CMK (cell line): ENCODE data around the gene TMPRSS3.
"Not testable (repeated sequence)": the region's sequence is repeated elsewhere in the genome, so short reads cannot be mapped to it uniquely, and the experiment has no call there.

Source experiments
- DNase-seq: peaks from one replicate; pipeline ENCODE4 v3.0.0-alpha.2; 2010; ENCODE audit warnings: low read depth

TMPRSS3 gene

GRCh38 chr21:42427809-42428419, 32.1 kb upstream of the TMPRSS3 start:
- DNase-seq: no peak

- no peak for DNase-seq
These were observed 31.1 kb upstream of the TMPRSS3 start for GRCh38 chr21:42426876-42427480.

GRCh38 chr21:42426424-42426823, 30.6 kb upstream of the TMPRSS3 start:
- no peak for DNase-seq

- no peak for DNase-seq
These were observed 29.7 kb upstream of the TMPRSS3 start for GRCh38 chr21:42425591-42425990.

DNA sequence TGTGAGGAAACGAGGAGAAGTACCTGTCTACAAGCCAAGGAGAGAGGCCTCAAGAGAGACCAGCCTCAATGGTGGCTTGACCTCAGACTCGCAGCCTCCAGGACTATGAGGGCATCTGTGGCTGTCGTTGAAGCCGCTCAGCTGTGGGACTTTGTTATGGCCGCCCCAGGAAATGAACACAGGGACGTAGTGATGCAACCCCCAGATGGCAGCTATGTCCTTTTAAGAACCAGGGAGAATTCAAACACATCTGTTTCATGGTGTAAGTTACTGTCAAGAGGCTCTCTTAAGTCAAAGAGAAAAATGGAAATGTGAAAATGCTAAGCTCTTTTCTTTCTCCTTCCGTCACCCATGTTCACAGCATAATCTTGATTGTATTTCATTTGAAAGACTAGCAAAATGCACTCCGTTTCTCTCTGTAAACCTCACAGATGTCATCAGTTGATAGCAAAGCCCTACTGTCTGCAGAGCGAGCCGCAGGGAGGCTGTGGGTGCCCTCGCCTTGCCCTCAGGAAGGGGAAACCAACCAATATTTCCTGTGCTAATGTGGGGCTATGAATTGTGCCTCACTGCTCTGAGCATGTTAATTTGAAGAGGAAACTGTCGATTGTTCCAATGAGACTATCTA, 29.2 kb upstream of the TMPRSS3 start:
- DNase-seq: peak; percentile 56

DNA sequence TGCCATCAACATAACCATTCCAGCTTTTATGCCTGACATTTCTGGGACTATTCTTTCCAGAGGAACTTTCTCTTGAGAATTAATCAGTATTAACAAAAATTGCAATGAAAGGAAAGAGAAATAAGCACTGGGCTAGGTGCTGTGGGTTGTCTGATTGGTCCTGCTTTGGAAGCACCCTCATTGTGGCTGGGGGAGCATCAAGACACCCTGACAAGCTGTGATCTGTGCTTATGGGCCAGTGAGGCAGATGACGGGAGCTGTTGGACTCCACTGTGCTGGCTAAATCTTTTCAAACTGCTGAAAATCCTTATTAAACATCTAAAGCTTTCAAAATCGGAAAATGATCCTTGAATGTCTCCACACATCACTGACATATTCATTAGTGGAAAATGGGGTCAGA, 27.8 kb upstream of the TMPRSS3 start:
- DNase-seq: no peak

DNA sequence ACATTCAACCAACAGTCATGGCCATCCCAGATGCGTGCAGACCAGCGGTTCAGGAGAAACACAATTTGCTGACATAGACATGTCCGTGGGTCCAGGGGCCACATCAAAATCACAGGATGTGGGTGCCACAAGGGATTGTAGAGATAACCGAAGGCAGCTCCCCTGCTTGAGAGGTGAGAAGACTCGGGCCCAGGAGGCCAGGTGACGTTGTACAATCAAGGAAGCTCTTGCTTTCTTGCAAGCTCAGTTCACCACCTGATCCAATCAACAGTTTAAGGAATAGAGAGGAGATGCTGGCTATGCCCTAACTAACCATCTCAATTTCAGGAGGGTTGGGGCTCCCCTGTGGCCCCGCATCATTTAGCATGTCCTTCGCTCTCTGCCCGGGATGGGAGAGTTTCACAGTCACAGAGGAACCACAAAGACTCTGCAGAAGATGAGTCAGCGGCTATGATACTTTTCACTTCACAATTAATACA, 27.4 kb upstream of the TMPRSS3 start:
- no peak for DNase-seq

- DNase-seq: no peak
These were observed 25.4 kb upstream of the TMPRSS3 start for GRCh38 chr21:42421018-42421793.

- DNase-seq: no peak
These were observed 24.0 kb upstream of the TMPRSS3 start for GRCh38 chr21:42419845-42420244.

- DNase-seq: no peak
These were observed 23.0 kb upstream of the TMPRSS3 start for GRCh38 chr21:42418886-42419285.

- no peak for DNase-seq
These were observed 21.7 kb upstream of the TMPRSS3 start for GRCh38 chr21:42417533-42417932.

GRCh38 chr21:42414928-42415769, 19.3 kb upstream of the TMPRSS3 start:
- no peak for DNase-seq

DNA sequence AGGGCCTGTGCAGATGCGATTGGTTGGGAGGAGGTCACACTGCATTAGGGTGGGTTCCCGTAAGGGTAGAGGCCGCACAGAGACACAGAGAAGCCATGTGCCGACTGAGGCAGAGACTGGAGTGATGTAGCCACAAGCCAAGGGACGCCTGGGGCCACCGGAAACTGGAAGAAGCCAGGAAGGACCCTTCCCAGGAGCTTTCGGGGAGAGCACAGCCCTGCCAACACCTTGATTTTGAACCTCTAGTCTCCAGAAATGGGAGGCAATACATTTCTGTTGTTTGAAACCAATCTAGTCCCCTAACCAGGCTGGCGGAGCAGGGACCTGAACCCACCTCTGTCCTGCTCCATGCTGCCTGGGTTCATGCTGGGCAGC, 18.7 kb upstream of the TMPRSS3 start:
- DNase-seq: no peak

DNA sequence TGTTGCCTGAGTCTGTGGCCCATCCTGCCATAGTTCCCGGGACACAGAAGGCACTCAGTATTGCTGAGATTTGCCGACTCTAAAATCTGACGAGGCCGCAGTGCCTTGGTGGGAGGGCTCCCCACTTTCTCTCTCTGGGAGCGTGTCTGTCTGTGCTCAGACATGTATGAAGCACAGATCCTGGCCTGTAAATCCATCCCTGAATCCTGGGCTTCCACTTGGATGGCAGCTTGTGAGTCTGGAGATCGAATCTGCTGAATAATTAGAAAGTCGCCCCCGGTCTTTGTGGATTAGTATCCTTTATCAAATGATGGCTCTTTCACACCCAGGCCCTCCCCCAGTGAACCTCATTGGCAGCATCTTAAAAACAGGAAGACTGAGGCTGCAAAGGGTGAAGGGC, 18.2 kb upstream of the TMPRSS3 start:
- no peak for DNase-seq

DNA sequence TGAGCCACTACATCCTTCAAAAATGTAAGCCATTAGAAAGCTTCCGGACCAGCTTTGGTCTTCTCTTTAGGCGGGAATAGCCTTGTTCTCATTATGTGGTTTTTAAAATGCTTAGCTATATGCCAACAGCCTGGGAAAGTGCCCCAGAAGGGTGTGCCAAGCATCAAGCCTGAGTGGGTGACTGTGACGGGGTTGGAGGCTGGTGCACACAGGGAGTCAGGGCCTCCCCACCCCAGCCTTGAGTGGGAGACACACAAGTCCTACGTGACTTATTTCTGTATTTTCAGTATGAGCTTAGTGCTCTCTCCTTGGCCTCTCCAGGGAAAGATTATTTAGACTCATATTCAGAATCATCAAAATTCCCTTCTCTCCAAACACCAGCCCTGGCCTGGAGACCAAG, 17.6 kb upstream of the TMPRSS3 start:
- no peak for DNase-seq

GRCh38 chr21:42413093-42413492, 17.2 kb upstream of the TMPRSS3 start:
- no peak for DNase-seq

DNA sequence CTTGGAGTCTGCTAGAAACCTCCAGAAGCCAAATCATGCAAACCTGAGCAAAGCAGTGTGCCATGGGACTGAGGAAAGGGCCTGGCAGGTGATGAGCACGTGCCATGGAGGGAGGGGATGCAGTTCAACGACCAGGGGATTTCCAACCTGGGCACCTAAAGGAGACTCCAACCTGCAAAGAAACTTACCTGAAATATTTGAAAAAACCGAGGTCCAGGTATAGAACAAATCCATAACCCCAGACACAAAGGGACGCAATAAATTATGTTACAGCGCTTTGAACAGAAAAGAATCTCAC, 16.7 kb upstream of the TMPRSS3 start:
- no peak for DNase-seq

DNA sequence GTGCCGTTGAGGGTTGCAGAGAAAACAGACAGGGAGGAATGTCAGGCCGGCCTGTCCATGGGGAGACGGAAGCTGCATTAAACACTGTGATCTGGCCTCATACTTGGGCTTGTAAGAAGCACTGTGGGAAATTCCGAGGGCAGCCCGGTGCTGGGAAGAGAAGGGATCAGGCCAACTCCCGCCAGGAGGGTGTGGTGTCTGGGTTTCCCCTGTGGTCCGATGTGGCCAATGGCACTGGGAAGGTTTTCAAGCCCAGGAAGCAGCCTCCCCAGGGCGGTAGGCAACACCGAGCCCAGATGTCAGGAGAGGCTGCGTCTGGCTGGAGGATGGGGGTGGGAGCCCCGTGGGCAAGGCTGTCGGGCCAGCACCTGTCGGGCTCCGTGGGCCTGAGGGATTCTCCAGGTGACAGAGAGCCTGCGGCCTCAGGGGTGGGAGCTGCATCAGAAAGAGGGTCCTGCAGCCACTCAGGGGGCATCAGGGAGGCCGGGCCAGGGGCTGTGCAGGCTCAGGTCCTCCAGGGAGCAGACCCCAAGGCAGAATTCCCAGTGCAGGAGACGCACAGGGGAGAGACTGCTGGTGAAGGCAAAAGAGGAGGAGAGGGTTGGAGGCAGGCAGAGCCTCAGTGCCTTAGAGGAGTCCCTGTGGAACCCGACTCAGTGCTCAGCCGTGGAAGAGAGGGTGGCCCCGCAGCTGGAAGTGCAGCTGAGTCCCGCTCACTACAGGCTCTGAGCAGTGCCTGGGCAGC, 16.2 kb upstream of the TMPRSS3 start:
- no peak for DNase-seq

DNA sequence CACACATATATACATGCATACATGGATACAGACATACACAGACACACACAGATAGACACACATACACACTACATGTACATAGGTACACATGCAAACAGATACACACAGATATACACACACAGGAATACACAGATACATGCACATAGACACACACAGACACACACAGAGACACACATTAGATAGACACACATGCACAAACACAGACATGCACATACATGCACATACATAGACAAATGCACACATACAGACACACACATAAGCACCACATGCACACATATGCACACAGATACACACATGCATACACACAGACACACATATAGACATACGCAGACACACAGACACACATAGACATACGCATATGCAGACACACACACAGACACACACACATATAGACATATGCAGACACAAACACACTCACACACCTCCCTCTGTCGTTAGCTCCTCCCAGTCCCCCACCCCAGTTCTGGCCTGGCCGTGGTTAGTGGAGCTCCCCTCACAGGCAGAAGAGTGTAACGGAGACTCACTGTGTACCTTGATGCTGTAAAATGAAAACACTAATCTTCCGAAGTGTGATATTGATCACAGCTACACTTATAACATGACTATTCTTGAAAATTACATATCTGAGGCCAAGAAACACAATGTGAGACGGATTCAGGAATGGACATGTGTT, 15.5 kb upstream of the TMPRSS3 start:
- no peak for DNase-seq

GRCh38 chr21:42409366-42409765, 13.5 kb upstream of the TMPRSS3 start:
- no peak for DNase-seq

DNA sequence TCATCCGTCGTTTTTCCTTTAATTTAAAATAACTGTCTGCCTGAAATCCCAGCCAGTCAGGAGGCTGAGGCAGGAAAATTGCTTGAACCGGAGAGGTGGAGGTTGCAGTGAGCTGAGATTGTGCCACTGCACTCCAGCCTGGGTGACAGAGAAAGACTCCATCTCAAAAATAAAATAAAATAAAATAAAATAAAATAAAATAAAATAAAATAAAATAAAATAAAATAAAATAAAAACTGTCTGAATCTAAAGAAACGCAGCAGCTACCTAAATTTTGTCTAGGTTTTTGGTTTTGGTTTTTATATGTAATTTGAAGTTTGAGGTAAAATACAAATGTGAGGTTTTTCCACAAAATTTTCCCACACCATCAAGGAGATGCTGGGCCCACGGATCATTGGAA, 12.9 kb upstream of the TMPRSS3 start:
- not testable (repeated sequence) for DNase-seq
